ENCODE results near the gene ANLN. TPM values are rescaled to one million over a fixed set of nuclear protein-coding genes. Genes with fewer than 3 reads are reported as not detected.

ANLN gene
- total RNA-seq, 4 donors from 2014 or later = 0.26 to 43.8 (median 2.9) TPM

DNA sequence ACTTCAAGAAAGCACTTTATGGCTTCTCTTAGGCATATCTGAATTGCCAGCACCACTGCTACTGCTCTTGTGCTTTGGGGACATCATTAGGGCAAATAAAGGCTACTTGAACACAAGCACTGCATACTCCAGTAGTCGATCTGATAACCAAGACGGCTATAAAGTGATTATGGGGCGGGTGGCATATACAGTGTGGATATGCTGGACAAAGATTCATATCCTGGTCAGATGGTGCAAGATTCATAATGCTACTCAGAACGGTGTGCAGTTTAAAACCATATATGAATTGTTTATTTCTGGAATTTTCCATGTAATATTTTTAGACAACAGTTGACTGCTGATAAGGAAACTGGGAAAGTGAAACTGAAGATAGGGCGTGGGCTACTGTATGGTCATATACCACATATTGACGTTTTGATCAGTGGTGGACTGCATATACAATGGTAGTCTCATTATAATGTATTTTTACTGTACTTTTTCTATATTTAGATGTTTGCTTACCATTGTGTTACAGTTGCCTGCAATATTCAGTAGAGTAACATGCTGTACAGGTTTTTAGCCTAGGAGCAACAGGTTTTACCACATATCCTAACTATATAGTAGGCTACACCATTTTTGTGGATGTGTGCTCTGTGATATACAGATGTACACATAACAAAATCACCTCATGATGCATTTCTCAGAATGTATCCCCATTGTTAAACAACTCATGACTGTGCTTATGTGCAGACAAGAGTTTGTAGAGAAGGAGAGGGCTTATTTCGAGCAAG is 15.2 kb downstream of the ANLN start:
- intact Hi-C loops (cut with DNase I; ENCODE audit: low total_unique reads) = no loop called here
- Histone ChIP-seq H3K36me3 (no peaks in the 10 kb centered on the region), H3K4me1 (no peaks in the 10 kb centered on the region), H3K27ac (no peak overlapping the region), H3K4me3 (no peak overlapping the region), H3K9me3 (no peaks in the 10 kb centered on the region), H3K27me3 (no peaks in the 10 kb centered on the region)
- TF ChIP-seq POLR2A (IDR thresholded peaks at IDR 0.05) = no peak
- TF ChIP-seq, protein P1, sequence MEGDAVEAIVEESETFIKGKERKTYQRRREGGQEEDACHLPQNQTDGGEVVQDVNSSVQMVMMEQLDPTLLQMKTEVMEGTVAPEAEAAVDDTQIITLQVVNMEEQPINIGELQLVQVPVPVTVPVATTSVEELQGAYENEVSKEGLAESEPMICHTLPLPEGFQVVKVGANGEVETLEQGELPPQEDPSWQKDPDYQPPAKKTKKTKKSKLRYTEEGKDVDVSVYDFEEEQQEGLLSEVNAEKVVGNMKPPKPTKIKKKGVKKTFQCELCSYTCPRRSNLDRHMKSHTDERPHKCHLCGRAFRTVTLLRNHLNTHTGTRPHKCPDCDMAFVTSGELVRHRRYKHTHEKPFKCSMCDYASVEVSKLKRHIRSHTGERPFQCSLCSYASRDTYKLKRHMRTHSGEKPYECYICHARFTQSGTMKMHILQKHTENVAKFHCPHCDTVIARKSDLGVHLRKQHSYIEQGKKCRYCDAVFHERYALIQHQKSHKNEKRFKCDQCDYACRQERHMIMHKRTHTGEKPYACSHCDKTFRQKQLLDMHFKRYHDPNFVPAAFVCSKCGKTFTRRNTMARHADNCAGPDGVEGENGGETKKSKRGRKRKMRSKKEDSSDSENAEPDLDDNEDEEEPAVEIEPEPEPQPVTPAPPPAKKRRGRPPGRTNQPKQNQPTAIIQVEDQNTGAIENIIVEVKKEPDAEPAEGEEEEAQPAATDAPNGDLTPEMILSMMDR (IDR thresholded peaks at IDR 0.05) = no peak
- no peak for DNase-seq

DNA sequence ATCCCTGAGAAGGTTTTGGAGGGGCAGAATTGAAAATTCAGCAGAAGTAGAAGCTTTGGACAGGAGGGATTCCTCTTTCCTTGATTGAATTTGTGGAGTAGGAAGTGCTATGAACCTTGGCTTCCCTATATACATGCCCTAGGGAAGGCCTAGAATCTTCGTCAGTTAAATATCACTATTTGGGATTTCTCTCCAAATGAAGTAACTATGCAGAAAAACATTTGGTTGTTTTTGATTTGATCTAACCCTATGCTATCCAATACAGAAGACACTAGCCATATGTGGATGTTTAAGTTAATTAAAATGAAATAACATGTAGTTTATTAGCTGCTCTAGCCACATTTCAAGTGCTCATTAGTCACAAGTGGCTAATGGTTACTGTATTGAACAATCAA is 15.7 kb downstream of the ANLN start:
- Histone ChIP-seq H3K9me3 (no peaks in the 10 kb centered on the region), H3K36me3 (no peaks in the 10 kb centered on the region), H3K4me1 (no peaks in the 10 kb centered on the region), H3K4me3 (no peak overlapping the region), H3K27ac (no peak overlapping the region), H3K27me3 (no peaks in the 10 kb centered on the region)
- intact Hi-C loops (cut with DNase I; ENCODE audit: low total_unique reads) = no loop called here
- DNase-seq = no peak
- no peak for TF ChIP-seq POLR2A (IDR thresholded peaks at IDR 0.05)
- TF ChIP-seq, protein P1 (IDR thresholded peaks at IDR 0.05) = no peak

DNA sequence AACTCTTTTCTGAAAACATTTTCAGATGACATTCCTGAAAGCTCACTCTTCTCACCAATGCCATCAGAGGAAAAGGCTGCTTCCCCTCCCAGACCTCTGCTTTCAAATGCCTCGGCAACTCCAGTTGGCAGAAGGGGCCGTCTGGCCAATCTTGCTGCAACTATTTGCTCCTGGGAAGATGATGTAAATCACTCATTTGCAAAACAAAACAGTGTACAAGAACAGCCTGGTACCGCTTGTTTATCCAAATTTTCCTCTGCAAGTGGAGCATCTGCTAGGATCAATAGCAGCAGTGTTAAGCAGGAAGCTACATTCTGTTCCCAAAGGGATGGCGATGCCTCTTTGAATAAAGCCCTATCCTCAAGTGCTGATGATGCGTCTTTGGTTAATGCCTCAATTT is 16.5 kb downstream of the ANLN start:
- no peak for TF ChIP-seq POLR2A (IDR thresholded peaks at IDR 0.05)
- TF ChIP-seq, protein P1 (IDR thresholded peaks at IDR 0.05) = no peak
- Histone ChIP-seq H3K27ac (no peak overlapping the region), H3K4me1 (no peaks in the 10 kb centered on the region), H3K9me3 (no peaks in the 10 kb centered on the region), H3K36me3 (no peaks in the 10 kb centered on the region), H3K27me3 (no peaks in the 10 kb centered on the region), H3K4me3 (no peak overlapping the region)
- no peak for DNase-seq
- intact Hi-C loops (cut with DNase I; ENCODE audit: low total_unique reads) = no loop called here

DNA sequence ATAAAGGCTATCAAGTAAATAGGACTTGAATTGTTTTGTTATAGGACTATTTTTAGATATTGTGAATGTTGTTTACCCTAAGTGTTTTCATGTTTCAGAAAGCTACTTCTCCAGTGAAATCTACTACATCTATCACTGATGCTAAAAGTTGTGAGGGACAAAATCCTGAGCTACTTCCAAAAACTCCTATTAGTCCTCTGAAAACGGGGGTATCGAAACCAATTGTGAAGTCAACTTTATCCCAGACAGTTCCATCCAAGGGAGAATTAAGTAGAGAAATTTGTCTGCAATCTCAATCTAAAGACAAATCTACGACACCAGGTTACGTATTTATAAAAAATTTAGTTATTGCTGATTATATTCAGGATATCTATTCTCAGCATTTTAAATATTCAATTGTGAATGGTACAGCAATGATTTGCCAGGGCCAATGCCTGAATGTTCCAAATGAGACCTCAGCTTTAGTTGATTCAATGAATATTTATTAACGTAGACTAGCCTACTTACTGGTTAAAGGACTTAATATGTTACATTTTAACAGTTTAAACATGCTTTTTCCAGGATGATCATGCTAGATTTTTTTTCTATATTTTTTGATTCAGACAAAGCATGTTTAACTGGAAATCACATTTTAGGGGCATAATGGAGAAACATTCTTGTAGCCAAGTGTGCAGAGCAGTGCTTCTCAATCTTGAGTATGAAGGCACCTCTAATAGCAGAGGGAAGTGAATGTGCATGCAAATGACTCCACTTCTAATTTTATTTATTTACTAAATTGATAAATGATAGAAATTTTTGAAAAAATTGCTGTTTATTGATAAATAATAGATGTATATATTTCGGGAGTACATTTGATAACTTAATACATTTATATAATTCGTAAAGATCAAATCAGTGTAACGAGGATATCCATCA is 18.2 kb downstream of the ANLN start:
- no peaks in the 10 kb centered on the region for H3K9me3 ChIP-seq
- H3K4me1 ChIP-seq = no peaks in the 10 kb centered on the region
- no peak for DNase-seq
- H3K27ac ChIP-seq = no peak overlapping the region
- intact Hi-C loops (cut with DNase I; ENCODE audit: low total_unique reads) = no loop called here
- H3K27me3 ChIP-seq = no peaks in the 10 kb centered on the region
- H3K4me3 ChIP-seq = no peak overlapping the region
- TF ChIP-seq, protein P1 (IDR thresholded peaks at IDR 0.05) = no peak
- TF ChIP-seq POLR2A (IDR thresholded peaks at IDR 0.05) = no peak
- no peaks in the 10 kb centered on the region for H3K36me3 ChIP-seq

DNA sequence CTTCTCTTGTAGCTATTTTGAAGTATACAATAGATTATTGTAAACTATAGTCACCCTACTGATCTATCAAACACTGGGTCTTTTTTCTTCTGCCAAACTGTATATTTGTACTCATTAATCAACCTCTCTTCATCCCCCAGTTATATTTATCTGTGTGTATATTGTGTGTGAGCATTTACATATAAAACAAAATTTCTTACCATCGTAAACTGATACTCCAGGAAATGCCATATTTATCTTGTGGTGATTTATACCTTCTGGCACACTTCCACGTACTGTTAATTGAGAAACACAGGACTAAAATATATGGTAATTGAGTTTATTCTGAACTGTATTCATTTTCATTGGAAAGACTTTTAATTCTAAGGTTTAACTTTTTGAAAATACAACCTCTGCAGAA is 18.9 kb downstream of the ANLN start:
- intact Hi-C loops (cut with DNase I; ENCODE audit: low total_unique reads) = no loop called here
- no peak for DNase-seq
- Histone ChIP-seq H3K27me3 (no peaks in the 10 kb centered on the region), H3K36me3 (no peaks in the 10 kb centered on the region), H3K4me3 (no peak overlapping the region), H3K27ac (no peak overlapping the region), H3K9me3 (no peaks in the 10 kb centered on the region), H3K4me1 (no peaks in the 10 kb centered on the region)
- no peak for TF ChIP-seq POLR2A (IDR thresholded peaks at IDR 0.05)
- TF ChIP-seq, protein P1 (IDR thresholded peaks at IDR 0.05) = no peak
